HG03571 (cell line): ENCODE results near the gene RPUSD1.
"Not testable (repeated sequence)": the region's sequence is repeated elsewhere in the genome, so short reads cannot be mapped to it uniquely, and the experiment has no call there.

Experiments
- ATAC-seq: cut with Tn5 transposase; IDR thresholded peaks from one replicate; pipeline ENCODE4 v1.9.1; 2021; ENCODE audit not compliant: unreplicated experiment

Gene RPUSD1

GRCh38 chr16:768428-768827 lies 19.8 kb downstream of the RPUSD1 start:
- ATAC-seq, result no peak

DNA sequence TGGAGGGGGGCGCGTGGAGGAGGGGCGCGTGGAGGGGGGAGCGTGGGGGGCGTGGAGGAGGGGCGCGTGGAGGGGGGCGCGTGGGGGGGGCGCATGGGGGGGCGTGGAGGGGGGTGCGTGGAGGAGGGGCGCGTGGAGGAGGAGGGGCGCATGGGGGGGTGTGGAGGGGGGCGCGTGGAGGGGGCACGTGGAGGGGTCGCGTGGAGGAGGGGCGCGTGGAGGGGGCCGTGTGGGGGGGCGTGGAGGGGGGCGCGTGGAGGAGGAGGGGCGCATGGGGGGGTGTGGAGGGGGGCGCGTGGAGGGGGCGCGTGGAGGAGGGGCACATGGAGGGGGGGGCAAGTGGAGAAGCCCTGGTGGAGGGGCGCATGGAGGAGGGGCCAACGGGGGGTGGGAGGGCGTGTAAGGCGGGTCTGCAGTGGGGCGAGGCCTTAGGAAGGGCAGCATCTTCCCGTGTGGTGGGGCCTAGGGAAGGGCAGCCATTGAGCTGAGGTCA lies 20.4 kb downstream of the RPUSD1 start:
- no peak for ATAC-seq

DNA sequence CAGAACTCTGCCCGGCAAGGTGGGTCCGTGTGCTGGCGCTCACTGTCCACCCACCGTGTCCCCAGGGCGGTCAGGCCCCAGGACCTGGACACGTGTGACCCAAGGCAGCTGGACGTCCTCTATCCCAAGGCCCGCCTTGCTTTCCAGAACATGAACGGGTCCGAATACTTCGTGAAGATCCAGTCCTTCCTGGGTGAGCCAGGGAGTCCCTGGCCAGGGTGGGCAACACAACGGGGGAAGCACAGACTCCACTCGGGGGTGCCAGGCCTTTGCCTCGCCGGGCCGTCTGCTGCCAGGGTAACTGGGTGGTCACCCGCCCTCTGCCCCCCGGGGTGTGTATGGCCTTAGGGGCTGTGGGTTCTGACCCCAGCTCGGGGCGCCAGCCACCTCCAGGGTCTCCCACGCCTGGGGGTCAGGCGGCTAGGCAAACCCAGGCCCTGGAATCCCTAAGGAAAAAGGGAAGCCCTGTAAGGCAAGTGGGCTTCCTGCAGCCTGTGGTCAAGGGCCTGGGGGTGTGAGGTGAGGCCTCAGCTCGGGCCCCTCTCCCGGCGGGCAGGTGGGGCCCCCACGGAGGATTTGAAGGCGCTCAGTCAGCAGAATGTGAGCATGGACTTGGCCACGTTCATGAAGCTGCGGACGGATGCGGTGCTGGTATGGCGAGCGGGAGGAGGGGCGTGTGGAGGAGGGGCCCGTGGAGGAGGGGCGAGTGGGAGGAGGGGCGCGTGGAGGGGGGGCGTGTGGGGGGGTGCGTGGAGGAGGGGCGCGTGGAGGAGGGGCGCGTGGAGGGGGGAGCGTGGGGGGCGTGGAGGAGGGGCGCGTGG lies 21.2 kb downstream of the RPUSD1 start:
- ATAC-seq, result no peak

GRCh38 chr16:766008-766819 lies 22.0 kb downstream of the RPUSD1 start:
- ATAC-seq, result no peak

- no peak for ATAC-seq
Measured at GRCh38 chr16:765488-765865, 22.7 kb downstream of the RPUSD1 start.

- ATAC-seq, result no peak
Measured at GRCh38 chr16:764848-765487, 23.2 kb downstream of the RPUSD1 start.

- no peak for ATAC-seq
Measured at GRCh38 chr16:764184-764750, 23.9 kb downstream of the RPUSD1 start.

GRCh38 chr16:763369-764183 lies 24.6 kb downstream of the RPUSD1 start:
- ATAC-seq, result no peak

- no peak for ATAC-seq
Measured at GRCh38 chr16:762595-763268, 25.4 kb downstream of the RPUSD1 start.

DNA sequence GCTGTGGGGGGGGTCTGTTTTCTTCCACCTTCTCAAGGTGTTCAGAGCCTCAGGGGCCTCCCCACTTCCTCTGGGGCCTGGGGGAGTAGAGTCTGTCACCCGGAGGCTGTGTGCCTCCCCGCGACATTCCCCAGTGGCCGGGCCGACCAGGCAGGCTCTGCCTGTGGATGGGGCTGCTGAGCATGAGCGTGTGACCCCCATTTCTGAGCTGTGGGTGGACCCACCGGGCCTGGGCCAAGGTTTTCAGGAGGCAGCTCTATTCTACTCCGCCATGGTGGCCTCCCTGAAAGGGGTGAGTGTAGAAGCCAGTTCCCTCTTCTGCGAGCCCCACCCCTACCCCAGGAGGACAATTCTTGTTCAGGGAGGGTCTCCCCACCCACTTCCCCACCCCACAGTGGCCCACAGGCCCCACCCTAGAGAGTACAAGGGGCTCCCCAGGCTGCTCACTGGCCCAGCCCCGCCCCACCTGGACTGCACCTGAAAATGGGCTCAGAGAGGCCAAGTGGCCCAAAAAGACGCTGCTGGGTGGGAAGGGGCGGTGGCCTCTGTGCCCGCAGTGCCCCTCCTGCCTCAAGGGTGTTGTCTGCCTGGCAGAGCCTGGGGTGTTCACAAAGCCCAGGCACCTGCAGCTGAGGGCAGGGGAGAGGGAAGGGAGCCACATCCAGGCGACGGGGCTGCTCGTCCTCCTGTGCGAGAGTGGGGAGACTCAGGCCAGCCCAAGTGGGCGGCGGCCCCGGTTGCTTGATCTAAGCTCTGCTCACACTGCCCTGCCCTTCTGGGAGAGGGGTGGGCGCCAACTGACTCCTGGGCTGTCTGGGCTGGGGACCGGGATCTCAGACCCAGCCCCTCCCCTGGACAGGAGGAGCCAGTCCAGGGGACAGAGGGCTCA lies 26.3 kb downstream of the RPUSD1 start:
- ATAC-seq, result no peak

DNA sequence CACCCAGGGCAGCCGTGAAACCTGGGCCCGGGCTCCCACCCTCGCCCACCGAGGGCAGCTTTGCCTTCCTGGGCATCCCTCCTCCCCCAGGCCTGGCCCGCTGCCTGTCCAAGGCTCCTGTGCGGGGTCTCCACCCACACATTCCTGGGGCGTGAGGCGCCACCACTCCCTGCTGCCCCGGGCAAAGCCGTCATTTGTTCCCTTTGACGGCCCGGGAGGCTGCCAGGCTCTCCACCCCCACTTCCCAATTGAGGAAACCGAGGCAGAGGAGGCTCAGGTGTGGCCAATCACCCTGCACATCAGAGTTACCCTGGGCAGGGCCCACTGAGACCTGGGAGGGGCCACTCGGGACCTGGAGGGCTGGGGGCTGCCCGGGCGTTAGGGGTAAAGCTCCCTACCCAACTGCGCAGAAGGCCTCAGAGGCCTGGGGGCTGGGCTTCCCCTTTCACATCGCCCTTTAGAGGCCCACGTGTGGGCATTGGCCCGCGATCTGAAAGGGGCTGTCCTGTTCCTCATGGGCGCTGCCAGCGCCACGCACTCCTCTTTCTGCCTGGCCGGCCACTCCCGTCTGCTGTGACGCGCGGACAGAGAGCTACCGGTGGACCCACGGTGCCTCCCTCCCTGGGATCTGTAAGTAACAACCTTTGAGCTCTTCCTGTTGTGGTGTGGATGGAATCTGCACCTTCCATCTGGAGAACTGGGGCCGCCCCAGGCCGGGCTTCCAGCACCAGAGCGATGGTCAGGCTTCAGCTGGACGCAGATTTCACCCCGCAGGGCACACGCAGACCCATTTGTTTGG lies 27.4 kb downstream of the RPUSD1 start, which contains the start of gene MSLN:
Gene MSLN, plus strand, starts transcription at position 190 of the 799 bp plus-strand sequence. CDS start 1,947 bp downstream, outside the sequence.
- no peak for ATAC-seq

DNA sequence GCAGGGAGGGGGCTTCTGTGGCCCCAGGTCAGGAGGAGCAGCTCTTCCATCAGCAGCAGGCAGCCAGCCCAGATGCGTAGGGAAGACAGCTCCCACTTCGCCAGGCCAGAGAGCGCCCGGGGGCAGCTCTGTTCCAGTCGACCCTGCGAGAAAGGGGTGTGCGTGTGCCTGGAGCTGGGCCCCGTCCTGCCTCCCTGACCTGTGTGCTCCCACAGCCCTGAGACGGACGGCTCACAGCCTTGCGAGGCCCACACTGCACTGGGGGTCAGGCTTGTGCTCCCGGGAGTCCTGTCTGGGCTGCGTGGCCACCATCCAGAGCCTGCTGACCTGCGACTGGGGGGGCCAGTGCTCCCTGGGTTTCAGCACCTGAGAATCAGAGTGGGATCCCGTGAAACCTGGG lies 28.1 kb downstream of the RPUSD1 start:
- ATAC-seq, result no peak

DNA sequence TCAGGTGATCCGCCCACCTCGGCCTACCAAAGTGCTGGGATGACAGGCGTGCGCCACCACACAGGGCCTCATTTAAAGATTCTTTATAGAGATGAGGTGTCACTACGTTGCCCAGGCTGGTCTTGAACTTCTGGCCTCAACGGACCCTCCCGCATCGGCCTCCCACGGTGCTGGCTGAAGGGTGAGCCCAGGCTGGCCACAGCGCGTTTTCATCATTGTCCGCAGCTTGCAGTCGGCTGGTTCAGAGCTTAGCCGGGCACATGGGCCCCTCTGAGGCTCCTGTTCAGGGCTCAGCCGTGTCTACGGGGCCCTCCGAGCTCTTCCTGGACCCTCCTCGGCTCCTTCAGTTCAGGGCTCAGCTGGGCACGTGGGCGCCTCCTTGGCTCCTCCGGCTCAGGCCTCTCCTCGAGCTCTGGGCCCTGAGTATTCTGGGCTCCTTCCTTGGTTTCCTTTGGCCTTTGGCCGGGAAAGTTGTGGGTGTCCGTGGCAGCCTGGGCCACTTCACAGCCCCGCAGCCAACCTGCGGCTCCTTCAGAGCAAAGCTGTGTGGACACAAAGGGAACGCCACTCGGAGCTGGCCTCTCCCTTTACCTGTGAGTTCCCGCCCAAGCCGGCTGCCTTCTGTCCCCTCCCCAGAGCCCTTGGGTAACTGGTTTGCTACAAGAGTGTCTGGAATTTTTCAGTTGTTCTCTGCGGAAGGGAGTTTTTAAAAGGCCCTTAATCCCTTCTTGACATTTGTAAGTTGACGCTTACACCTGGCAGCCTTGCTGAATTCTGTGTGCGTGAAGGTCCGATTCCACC lies 28.9 kb downstream of the RPUSD1 start:
- ATAC-seq, result no peak

GRCh38 chr16:756428-756827 lies 31.8 kb downstream of the RPUSD1 start:
- no peak for ATAC-seq

DNA sequence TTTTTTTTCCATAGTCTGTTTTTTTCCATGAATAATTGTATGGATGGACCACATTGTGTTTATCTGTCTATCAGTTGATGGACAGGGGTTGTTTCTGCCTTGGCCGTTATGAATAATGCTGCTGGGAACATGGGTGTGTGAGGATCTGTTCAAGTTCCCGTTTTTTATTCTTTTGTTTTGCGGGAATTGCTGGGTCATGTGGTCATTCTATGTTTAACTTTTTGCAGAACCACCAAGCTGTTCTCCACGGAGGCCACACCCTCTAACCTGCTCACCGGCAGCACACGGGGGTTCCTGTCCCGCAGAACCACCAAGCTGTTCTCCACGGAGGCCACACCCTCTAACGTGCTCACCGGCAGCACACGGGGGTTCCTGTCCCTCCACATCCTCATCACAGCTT lies 33.5 kb downstream of the RPUSD1 start:
- no peak for ATAC-seq

GRCh38 chr16:754121-754607 lies 34.0 kb downstream of the RPUSD1 start:
- not testable (repeated sequence) for ATAC-seq

GRCh38 chr16:752007-752312 lies 36.2 kb downstream of the RPUSD1 start:
- no peak for ATAC-seq
